K562 (cell line): Measurements from ENCODE around the gene CKM. TPM values are rescaled to one million over a fixed set of nuclear protein-coding genes. Genes with fewer than 3 reads are reported as not detected.
A peak's percentile ranks its signal among the peaks of the same experiment; 100 is the strongest.

Source experiments
- ATAC-seq: fragments of 200-7000 bp; cut with Tn5 transposase; 3 replicates; pipeline ENCODE4 v1.9.1; 2020; ENCODE audit warnings: moderate library complexity
- BruUV-seq: library from RNA; stranded (reverse); fragments of 400-500 nt; replicated peaks from 2 replicates; lab custom pipeline; 2021; lab: Mats Ljungman, UMichigan
- CTCF ChIA-PET: fragments of 300-600 bp; formaldehyde crosslinking; extraction: SDS; loops from one replicate; lab custom pipeline; 2021; ENCODE audit warnings: low intra/inter-chr PET ratio; lab: Yijun Ruan, JAX
- POLR2A ChIA-PET: fragments of 300-600, 350-650 bp; sonication (Branson Sonifier 250); formaldehyde crosslinking; extraction: SDS; loops from one replicate; lab custom pipeline; 2021; ENCODE audit warnings: antibody characterized with exemption, inconsistent platforms; lab: Yijun Ruan, JAX
- DNase-seq, 4 experiments: peaks; one replicate each; pipeline versions ENCODE4 v3.0.0 to v3.0.0-alpha.2; 2011 to 2018; ENCODE audit warnings: low spot score in 3 of 4, mixed read lengths in 3 of 4; ENCODE audit errors: extremely low read depth in 1 of 4
- FAIRE-seq: peaks from 2 replicates; lab custom pipeline; 2011; peaks lifted over from hg19 to GRCh38; lab: Jason Lieb, UNC
- H2AFZ ChIP-seq: 2 replicates; pipeline ENCODE4 v1.6.0; 2011; ENCODE audit warnings: low read depth, low read length, control low read depth, inconsistent platforms
- H3K27ac ChIP-seq: fragments of 200-600 bp; 3 replicates; pipeline ENCODE4 v1.8.0; 2011; ENCODE audit warnings: low read depth, mild to moderate bottlenecking, control low read depth, inconsistent platforms, low read length, moderate library complexity, mixed read lengths; ENCODE audit errors: extremely low read depth
- H3K27me3 ChIP-seq, 2 experiments: fragments of 300-600 bp in 1 of 2; 2 replicates in 1 of 2; 3 replicates in 1 of 2; pipeline versions ENCODE4 v1.6.0 to v1.8.0; 2011; ENCODE audit warnings: inconsistent platforms in 2 of 2, low read length in 2 of 2, mild to moderate bottlenecking in 1 of 2, mixed read lengths in 1 of 2, moderate library complexity in 1 of 2; ENCODE audit not compliant: control insufficient read depth in 2 of 2, insufficient read depth in 2 of 2
- H3K36me3 ChIP-seq: fragments of 300-600 bp; 3 replicates; pipeline ENCODE4 v1.8.0; 2011; ENCODE audit warnings: mild to moderate bottlenecking, low read length, inconsistent platforms; ENCODE audit not compliant: control insufficient read depth, insufficient read depth
- H3K4me1 ChIP-seq, 2 experiments: fragments of 200-600 bp in 1 of 2; replicated peaks in 1 of 2; 2 replicates in 1 of 2; 3 replicates in 1 of 2; pipeline versions ENCODE4 v1.5.1 to v1.8.0; 2011; ENCODE audit warnings: inconsistent platforms in 2 of 2, low read length in 2 of 2, mild to moderate bottlenecking in 1 of 2, mixed read lengths in 1 of 2, moderate library complexity in 1 of 2; ENCODE audit not compliant: control insufficient read depth in 2 of 2, insufficient read depth in 2 of 2
- H3K4me2 ChIP-seq: 2 replicates; pipeline ENCODE4 v1.6.1; 2011; ENCODE audit warnings: low read length, control low read depth, inconsistent platforms, mixed read lengths; ENCODE audit not compliant: insufficient read depth
- H3K4me3 ChIP-seq: fragments of 200-600 bp; sonication (generic), shearing (Covaris generic); 2 replicates; pipeline ENCODE4 v1.5.1; 2016; ENCODE audit warnings: control low read depth, inconsistent platforms
- H3K79me2 ChIP-seq: fragments of 200-600 bp; 3 replicates; pipeline ENCODE4 v1.8.0; 2011; ENCODE audit warnings: low read length, inconsistent platforms; ENCODE audit not compliant: control insufficient read depth, insufficient read depth
- H3K9ac ChIP-seq, 2 experiments: 2 replicates each; pipeline versions ENCODE4 v1.6.0 to v1.6.1; 2011; ENCODE audit warnings: low read depth in 2 of 2, low read length in 2 of 2, control low read depth in 1 of 2, inconsistent platforms in 1 of 2, mild to moderate bottlenecking in 1 of 2, mixed read lengths in 1 of 2; ENCODE audit not compliant: insufficient read depth in 1 of 2
- H3K9me1 ChIP-seq: one replicate; pipeline ENCODE4 v1.6.0; 2011; ENCODE audit warnings: inconsistent platforms, mild to moderate bottlenecking, low read length, moderate library complexity; ENCODE audit not compliant: control insufficient read depth, insufficient read depth
- H3K9me3 ChIP-seq: replicated peaks from 2 replicates; pipeline ENCODE4 v1.5.1; 2011; ENCODE audit warnings: low read depth, low read length, inconsistent platforms; ENCODE audit not compliant: control insufficient read depth, insufficient read depth
- H4K20me1 ChIP-seq: replicated peaks from 2 replicates; pipeline ENCODE4 v1.6.1; 2011; ENCODE audit warnings: low read length, inconsistent platforms, mixed read lengths; ENCODE audit not compliant: control insufficient read depth, insufficient read depth
- CBFA2T2 ChIP-seq: fragments of 450-650 bp; conservative IDR thresholded peaks from 2 replicates; pipeline ENCODE4 v1.6.1; 2017; ENCODE audit warnings: mild to moderate bottlenecking
- ELF2 ChIP-seq: fragments of 250-450 bp; sonication (Bioruptor Pico); IDR thresholded peaks from 2 replicates; pipeline ENCODE4 v1.5.0; 2021; ENCODE audit warnings: mild to moderate bottlenecking
- HMG20A ChIP-seq: fragments of 450-650 bp; formaldehyde crosslinking; conservative IDR thresholded peaks from 2 replicates; pipeline ENCODE4 v1.4.0; 2020; ENCODE audit warnings: mild to moderate bottlenecking, mixed read lengths
- MCM5 ChIP-seq: fragments of 450-650 bp; IDR thresholded peaks from 2 replicates; pipeline ENCODE4 v1.6.1; 2016; ENCODE audit warnings: low read depth
- NFYB ChIP-seq: IDR thresholded peaks from 2 replicates; pipeline ENCODE4 v1.6.1; 2011; ENCODE audit warnings: mild to moderate bottlenecking, moderate library complexity; ENCODE audit not compliant: insufficient read length; ENCODE audit errors: extremely low read depth
- PHB ChIP-seq: fragments of 250-450 bp; sonication (Bioruptor Pico); IDR thresholded peaks from 2 replicates; pipeline ENCODE4 v1.5.0; 2021
- PHF8 ChIP-seq: fragments of 200-600 bp; sonication (generic); IDR thresholded peaks from 2 replicates; pipeline ENCODE4 v1.6.1; 2012; ENCODE audit warnings: mixed run types, mild to moderate bottlenecking, inconsistent platforms, low read length, moderate library complexity, borderline replicate concordance
- POLR2G ChIP-seq: fragments of 200-400 bp; formaldehyde crosslinking; IDR thresholded peaks from 2 replicates; pipeline ENCODE4 v1.6.1; 2017; ENCODE audit warnings: low read depth, mild to moderate bottlenecking, antibody characterized with exemption, low read length, moderate library complexity
- RBFOX2 ChIP-seq: fragments of 200-400 bp; formaldehyde crosslinking; IDR thresholded peaks from 2 replicates; pipeline ENCODE4 v1.6.1; 2017; ENCODE audit warnings: low read depth, mild to moderate bottlenecking, low read length, moderate library complexity
- RBM14 ChIP-seq: fragments of 200-400 bp; formaldehyde crosslinking; IDR thresholded peaks from 2 replicates; pipeline ENCODE4 v1.6.1; 2018; ENCODE audit warnings: low read depth, mild to moderate bottlenecking, low read length, moderate library complexity, borderline replicate concordance; ENCODE audit not compliant: insufficient read depth
- SIRT6 ChIP-seq: IDR thresholded peaks from one replicate; pipeline ENCODE4 v1.6.1; 2012; ENCODE audit warnings: low read depth, mild to moderate bottlenecking, control low read depth, inconsistent platforms, low read length, moderate library complexity
- TAL1 ChIP-seq: fragments of 450-650 bp; IDR thresholded peaks from 2 replicates; pipeline ENCODE4 v1.6.1; 2016; ENCODE audit warnings: mild to moderate bottlenecking
- ZFP1 ChIP-seq: fragments of 450-650 bp; formaldehyde crosslinking; IDR thresholded peaks from 2 replicates; pipeline ENCODE4 v1.4.0; 2020; ENCODE audit warnings: mild to moderate bottlenecking, mixed read lengths
- ZNF146 ChIP-seq: IDR thresholded peaks from one replicate; pipeline ENCODE4 v1.6.1; 2018; ENCODE audit warnings: missing compliant biosample characterization; ENCODE audit not compliant: unreplicated experiment
- ZNF280A ChIP-seq: fragments of 450-650 bp; IDR thresholded peaks from 2 replicates; pipeline ENCODE4 v1.6.1; 2018; ENCODE audit warnings: mild to moderate bottlenecking, low read depth; ENCODE audit not compliant: partially characterized antibody
- ZNF668 ChIP-seq: fragments of 250-450 bp; sonication (Bioruptor Pico); IDR thresholded peaks from 2 replicates; pipeline ENCODE4 v1.8.0; 2022; ENCODE audit warnings: mild to moderate bottlenecking, inconsistent platforms
- WGBS: fragments of 100-300 bp; shearing (Covaris generic); methylation state at CpG from one replicate; pipeline ENCODE4 v1.1.6; 2016; ENCODE audit warnings: low coverage, mixed read lengths; ENCODE audit not compliant: insufficient coverage; ENCODE audit errors: missing lambda C conversion rate; 5-methylcytosine and 5-hydroxymethylcytosine counted together
- in situ Hi-C: fragments of 300-500 bp; cut with MboI; formaldehyde crosslinking; loops from 4 replicates; pipeline ENCODE4 v1.15.0; 2018; ENCODE audit warnings: inconsistent platforms, mixed read lengths
- intact Hi-C: fragments of 100-400 bp; cut with micrococcal nuclease; formaldehyde crosslinking; loops from 2 replicates; pipeline ENCODE4 v1.14.2; 2022
- polyA plus RNA-seq, 8 experiments: library from polyadenylated mRNA; depleted of rRNA in 4 of 8; stranded (reverse) in 5 of 8; unstranded in 3 of 8; fragments of >200 nt; fragmentation: Nextera tagmentation in 2 of 8; fragmentation: Illumina TruSeq in 1 of 8; extraction: Ambion mirVana in 2 of 8; extraction: Trizol in 1 of 8; gene quantifications; 2 replicates each; pipeline versions ENCODE4 v1.2.1 to v1.2.3, GENCODE V29; 2011 to 2014; ENCODE audit warnings: inconsistent platforms in 1 of 8, missing spikeins in 1 of 8
- total RNA-seq, 7 experiments: library from RNA; depleted of rRNA in 6 of 7; stranded (reverse); fragments of >200 nt in 6 of 7; fragmentation: Illumina TruSeq in 2 of 7; extraction: Trizol in 2 of 7; gene quantifications; 2 replicates each; pipeline versions ENCODE4 v1.2.1 to v1.2.3, GENCODE V29; 2011 to 2021; ENCODE audit warnings: low replicate concordance in 1 of 7

Gene CKM
- total and polyA plus RNA-seq, 9 of the 15 experiments (the other 6 are each of a cell fraction or from before 2014, with no cell fraction given): 0.06 to 0.17 (median 0.09) TPM; not detected in 4

- no peak for DNase-seq
- H3K4me1 ChIP-seq: peaks cover 14 to 26% of the 10 kb centered on the region in 2 experiments
- 0 out of 4 replicates have a peak overlapping the region, but pooled peaks of 1 of the 2 experiments have one; percentile 9 for H3K9ac ChIP-seq
- no peaks in the 10 kb centered on the region for H4K20me1 ChIP-seq
- ATAC-seq: no peak
- CTCF ChIA-PET: no interaction called here
- peaks cover 3% of the 10 kb centered on the region for H3K9me1 ChIP-seq
- H3K4me2 ChIP-seq: no peak overlapping the region
- no peak overlapping the region for H3K4me3 ChIP-seq
- no TSS peak for BruUV-seq
- POLR2A ChIA-PET: no interaction called here
- in situ Hi-C loops: no loop called here
- FAIRE-seq: no peak
- H3K27ac ChIP-seq: no peak overlapping the region
- intact Hi-C loops: no loop called here
- no peaks in the 10 kb centered on the region for H3K27me3 ChIP-seq
- H3K79me2 ChIP-seq: no peaks in the 10 kb centered on the region; the same call in 2 of the 3 replicates
- H3K9me3 ChIP-seq: no peaks in the 10 kb centered on the region
- WGBS: 89% methylated on average over 16 of the region's 19 CpGs
- H3K36me3 ChIP-seq: peaks cover 9% of the 10 kb centered on the region; the same call in 1 of the 3 replicates
- TF ChIP-seq NFYB: no peak
- peak; percentile 37; the same call in 1 of the 2 replicates for TF ChIP-seq RBFOX2
- peak; percentile 61 for TF ChIP-seq POLR2G
- no peak for TF ChIP-seq PHF8
- H2AFZ ChIP-seq: no peak overlapping the region
Measured at GRCh38 chr19:45264781-45265317, 57.8 kb downstream of the CKM start.

- Histone ChIP-seq H3K27ac (peak overlapping the region; percentile 47; the same call in 2 of the 3 replicates), H3K27me3 (no peaks in the 10 kb centered on the region), H4K20me1 (no peaks in the 10 kb centered on the region), H2AFZ (peak overlapping the region; percentile 34), H3K9ac (peak overlapping the region; percentile 26 to 69; a peak in 3 of 4 replicates), H3K9me3 (no peaks in the 10 kb centered on the region), H3K4me3 (no peak overlapping the region), H3K4me2 (peak overlapping the region; percentile 12; the same call in 1 of the 2 replicates), H3K4me1 (peaks cover 14 to 30% of the 10 kb centered on the region in 2 experiments), H3K9me1 (peaks cover 3% of the 10 kb centered on the region), H3K79me2 (no peaks in the 10 kb centered on the region; the same call in 2 of the 3 replicates), H3K36me3 (peaks cover 12% of the 10 kb centered on the region; the same call in 1 of the 3 replicates)
- ChIA-PET CTCF (no interaction called here), POLR2A (interaction anchor here (0.5 to 1.2 kb wide), 4 partner anchors 45 to 93 kb away, joined by 3 read pairs; partner anchors contain the start of genes BLOC1S3 and TRAPPC6A)
- WGBS: 5% methylated on average over 7 of the region's 11 CpGs
- in situ Hi-C loops (no loop called here), intact Hi-C loops (no loop called here)
- ATAC-seq: peak; percentile 74
- BruUV-seq: no TSS peak
- peak; percentile 48 to 63 (median 57) for DNase-seq
- no peak for FAIRE-seq
- TF ChIP-seq ELF2: no peak
- peak; percentile 39; the same call in 1 of the 2 replicates for TF ChIP-seq CBFA2T2
- TF ChIP-seq ZNF668: no peak
- no peak for TF ChIP-seq PHB (CRISPR knock-in tag)
- no peak for TF ChIP-seq ZFP1
- TF ChIP-seq MCM5: no peak
- TF ChIP-seq TAL1: no peak; the same call in 1 of the 2 replicates
- TF ChIP-seq RBM14: no peak
- no peak for TF ChIP-seq HMG20A (CRISPR knock-in tag)
- TF ChIP-seq RBFOX2: peak; percentile 68
- TF ChIP-seq ZNF146 (CRISPR knock-in tag): no peak
- no peak for TF ChIP-seq ZNF280A
- TF ChIP-seq SIRT6: no peak
Measured at GRCh38 chr19:45263013-45263412, 59.7 kb downstream of the CKM start.
